Stimulated activated CD4-positive, alpha-beta T cell treated with anti-CD3 and anti-CD28 coated beads, TNF-alpha, amount 100 ng/mL, for 48 hours (primary cell): ENCODE results near the gene TRIM26.
"Not testable (repeated sequence)": the region's sequence is repeated elsewhere in the genome, so short reads cannot be mapped to it uniquely, and the experiment has no call there.

Experiments
- DNase-seq, 3 donors: peaks; one replicate each; pipeline ENCODE4 v3.0.0-alpha.2; 2020; ENCODE audit warnings: low read depth in 3 of 3

Gene TRIM26

GRCh38 chr6:30212865-30213666, at the start of gene TRIM26:
Gene TRIM26 (minus strand): TSS chr6:30213406. CDS start chr6:30199103, 14,303 bp downstream.
- DNase-seq, result peak; percentile 92 to 97 (median 96)

GRCh38 chr6:30260036-30260504, 46.9 kb upstream of the TRIM26 start:
- DNase-seq, result no peak

GRCh38 chr6:30259140-30260035, 46.2 kb upstream of the TRIM26 start:
- DNase-seq, result peak; percentile 36 to 55 (median 44)

- DNase-seq, result no peak
Measured at GRCh38 chr6:30258204-30258603, 45.0 kb upstream of the TRIM26 start.

GRCh38 chr6:30252417-30252816, 39.2 kb upstream of the TRIM26 start:
- DNase-seq, result not testable (repeated sequence)

DNA sequence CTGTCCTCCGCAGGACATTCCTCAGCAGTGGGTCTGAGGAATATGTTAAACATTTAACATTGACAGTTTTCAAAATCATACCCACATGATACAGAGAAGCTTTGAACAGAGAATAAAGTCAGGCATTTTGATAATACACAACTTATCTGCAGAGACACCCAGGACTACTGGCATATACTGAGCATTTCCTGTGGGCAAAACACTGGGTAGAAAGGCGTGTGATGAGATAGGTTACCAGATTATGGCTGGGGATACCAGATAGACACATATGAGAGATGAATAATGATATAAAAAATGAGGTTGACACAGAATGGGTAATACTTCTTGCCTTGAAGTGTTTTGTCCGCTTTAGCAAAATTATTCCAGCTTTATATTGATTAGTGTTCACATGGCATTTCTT, 31.4 kb upstream of the TRIM26 start:
- DNase-seq, result no peak

- DNase-seq, result no peak
Measured at GRCh38 chr6:30238178-30238795, 25.1 kb upstream of the TRIM26 start.

DNA sequence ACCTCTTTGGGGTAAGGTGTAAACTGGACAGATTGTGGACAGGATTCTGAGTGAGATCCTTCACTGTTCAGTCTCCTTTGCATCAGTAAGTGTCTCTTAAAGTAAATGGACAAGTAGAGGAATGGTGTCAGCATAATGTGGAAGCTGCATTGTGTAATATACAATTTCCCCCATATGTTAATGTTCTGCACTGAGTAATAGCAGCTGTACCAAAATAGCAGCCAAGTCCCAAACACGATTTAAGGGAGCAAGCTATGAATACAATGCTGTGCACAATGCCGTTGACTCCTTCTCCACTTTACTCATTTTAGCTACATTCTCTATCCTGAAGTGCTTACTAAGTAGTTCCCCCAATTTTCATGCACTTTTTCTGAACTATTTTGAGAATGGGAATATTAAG, 21.1 kb upstream of the TRIM26 start:
- no peak for DNase-seq

GRCh38 chr6:30231067-30231466, 17.9 kb upstream of the TRIM26 start:
- no peak for DNase-seq

- DNase-seq, result no peak
Measured at GRCh38 chr6:30227763-30228487, 14.7 kb upstream of the TRIM26 start.

GRCh38 chr6:30227242-30227722, 14.1 kb upstream of the TRIM26 start:
- DNase-seq, result no peak

- DNase-seq, result no peak
Measured at GRCh38 chr6:30223339-30223738, 10.1 kb upstream of the TRIM26 start.

- not testable (repeated sequence) for DNase-seq
Measured at GRCh38 chr6:30221956-30222355, 8.8 kb upstream of the TRIM26 start.

DNA sequence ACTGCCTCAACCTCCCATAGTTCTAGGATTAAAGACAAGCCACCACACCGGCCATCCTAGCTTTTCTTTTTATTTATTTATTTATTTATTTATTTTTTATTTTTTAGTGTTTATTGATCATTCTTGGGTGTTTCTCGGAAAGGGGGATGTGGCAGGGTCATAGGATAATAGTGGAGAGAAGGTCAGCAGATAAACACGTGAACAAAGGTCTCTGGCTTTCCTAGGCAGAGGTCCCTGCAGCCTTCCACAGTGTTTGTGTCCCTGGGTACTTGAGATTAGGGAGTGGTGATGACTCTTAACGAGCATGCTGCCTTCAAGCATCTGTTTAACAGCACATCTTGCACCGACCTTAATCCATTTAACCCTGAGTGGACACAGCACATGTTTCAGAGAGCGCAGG, 8.2 kb upstream of the TRIM26 start:
- not testable (repeated sequence) for DNase-seq

- peak in 2 of 3 donors; percentile 21 to 47 for DNase-seq
Measured at GRCh38 chr6:30219244-30219643, 6.0 kb upstream of the TRIM26 start.

GRCh38 chr6:30216096-30216495, 2.9 kb upstream of the TRIM26 start:
- no peak for DNase-seq

GRCh38 chr6:30214657-30214982, 1.4 kb upstream of the TRIM26 start:
- no peak for DNase-seq

DNA sequence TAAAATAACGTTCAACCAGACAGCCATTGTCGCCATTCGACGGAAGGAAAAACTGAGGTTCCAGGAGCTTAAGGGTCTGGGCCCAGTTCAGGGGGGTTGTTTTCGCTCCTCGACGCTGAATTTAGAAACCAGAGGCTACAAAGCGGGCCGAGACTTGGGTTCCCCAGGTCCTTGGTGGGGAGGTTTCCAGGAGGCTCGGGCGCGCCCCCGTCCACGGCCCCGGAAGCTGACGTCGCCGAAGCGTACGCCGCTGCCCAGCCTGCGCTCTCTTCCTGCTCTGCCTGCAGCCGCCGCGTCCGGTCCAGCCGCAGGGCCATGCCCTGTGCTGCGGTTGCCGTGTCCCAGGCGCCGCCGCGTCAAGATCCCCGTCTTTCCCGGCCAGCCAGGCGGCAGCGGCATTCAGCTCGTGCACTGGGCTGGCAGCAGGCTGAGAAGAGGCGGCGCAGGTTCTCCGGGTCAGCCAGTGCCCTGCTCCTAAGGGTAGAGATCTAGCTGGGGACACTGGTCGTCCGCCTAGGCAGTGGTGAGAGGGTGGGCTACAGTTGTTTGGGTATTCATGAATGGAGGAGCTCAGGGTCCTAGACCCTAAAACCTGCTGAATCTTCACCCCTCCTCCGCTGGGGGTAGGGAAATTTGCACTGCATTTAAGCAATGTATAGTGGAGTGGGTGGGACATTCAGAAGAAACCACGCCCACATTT, 901 bp upstream of the TRIM26 start:
- DNase-seq, result peak; percentile 43 to 61 (median 46)

DNA sequence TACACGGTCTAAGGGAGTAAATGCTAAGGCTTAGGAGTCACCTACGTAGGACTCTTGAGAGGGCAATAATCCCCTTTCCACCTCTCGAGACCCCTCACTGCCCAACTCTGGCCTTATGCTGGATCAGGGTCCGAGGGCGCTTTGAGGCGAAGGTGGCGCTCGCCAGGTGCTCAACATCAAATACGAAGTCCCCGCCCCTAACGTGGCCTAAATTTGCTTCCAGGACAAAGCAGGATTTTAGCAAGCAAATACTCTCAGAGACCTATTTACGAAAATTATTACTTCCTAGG, 406 bp upstream of the TRIM26 start:
- no peak for DNase-seq

DNA sequence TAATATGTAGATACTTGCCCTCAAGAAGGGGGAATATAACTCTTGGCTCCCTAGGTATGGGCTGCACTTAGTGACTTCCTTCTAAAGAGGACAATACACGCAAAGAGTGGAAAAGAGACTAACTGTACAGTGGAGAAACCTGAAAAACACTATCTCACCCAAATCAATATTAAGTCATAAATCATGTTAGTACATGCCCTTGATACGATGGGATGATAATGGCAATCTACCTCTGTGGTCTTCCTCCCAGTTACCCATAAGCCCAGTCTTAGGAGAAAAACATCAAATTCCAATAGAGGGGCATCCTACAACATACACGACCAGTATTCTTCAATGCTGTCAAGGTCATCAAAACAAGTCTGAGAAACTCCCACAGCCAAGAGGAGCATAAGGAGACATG, 1.3 kb downstream of the TRIM26 start:
- DNase-seq, result no peak

DNA sequence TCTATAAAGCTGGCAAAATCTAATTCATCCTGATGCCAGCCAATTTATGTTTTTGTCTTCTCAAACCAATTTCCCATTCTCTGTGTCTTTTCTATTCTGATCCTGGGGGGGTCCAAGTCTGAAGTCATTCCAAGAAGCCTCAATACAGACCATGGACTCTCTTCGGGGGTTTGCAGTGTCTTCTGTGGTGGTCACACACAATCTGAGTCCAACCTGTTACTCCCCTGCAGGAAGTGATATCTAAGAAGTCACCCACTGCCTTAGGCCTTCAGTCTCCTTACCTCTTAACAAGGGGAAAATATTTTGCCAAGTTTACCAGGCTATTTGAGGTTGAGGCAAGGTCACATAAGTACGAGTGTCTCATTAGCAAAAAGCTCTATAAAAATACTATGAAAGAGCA, 1.9 kb downstream of the TRIM26 start:
- no peak for DNase-seq
